Endothelial cell of umbilical vein (primary cell): ENCODE data around the gene PFKFB3.

Experiments used
- EZH2 ChIP-seq: IDR thresholded peaks from 2 replicates; pipeline ENCODE4 v1.6.1; 2012; ENCODE audit warnings: borderline replicate concordance, low read depth, mild to moderate bottlenecking, moderate library complexity, low read length, inconsistent platforms; ENCODE audit not compliant: severe bottlenecking
- POLR2A ChIP-seq: IDR thresholded peaks from 2 replicates; pipeline ENCODE4 v1.6.1; 2012; ENCODE audit warnings: low read depth, mild to moderate bottlenecking, control low read depth, low read length
- TF ChIP-seq, protein P1 (sequence below), 2 donors: IDR thresholded peaks; 1 replicate in 1 of 2; 2 replicates in 1 of 2; pipeline ENCODE4 v1.5.1; 2011; ENCODE audit warnings: low read length in 2 of 2, mild to moderate bottlenecking in 2 of 2, moderate library complexity in 2 of 2, control low read depth in 1 of 2, inconsistent platforms in 1 of 2, low read depth in 1 of 2; ENCODE audit not compliant: insufficient read depth in 1 of 2; ENCODE audit errors: extremely low read depth in 1 of 2

DNA sequence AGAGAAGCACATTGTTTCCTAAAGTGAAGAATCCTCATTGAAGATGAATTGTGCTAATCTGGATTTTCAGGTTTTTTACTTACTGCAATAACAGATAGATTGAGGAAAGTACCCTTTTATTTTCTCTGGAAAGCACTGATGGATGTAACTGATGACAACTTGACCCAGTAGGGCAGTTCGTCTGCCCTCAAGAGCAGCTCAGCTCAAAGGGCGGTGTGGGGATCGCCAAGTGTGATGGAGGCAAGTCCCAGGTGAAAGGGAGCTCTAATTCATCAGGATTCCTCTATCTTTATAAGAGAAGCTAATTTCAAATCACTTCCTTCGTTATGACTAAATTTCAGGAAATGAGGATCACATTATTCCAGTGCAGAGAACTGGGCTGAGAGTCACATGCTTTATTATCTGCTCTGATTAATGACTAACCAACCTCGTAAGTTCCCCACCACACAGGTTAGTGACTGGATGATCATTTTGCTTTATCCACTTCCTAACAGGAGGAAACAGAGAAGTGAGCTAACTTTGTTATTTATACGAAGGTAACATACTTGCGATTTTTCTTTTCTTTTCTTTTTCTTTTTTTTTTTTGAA lies 98.8 kb downstream of the PFKFB3 start:
- no peak for TF ChIP-seq POLR2A
- TF ChIP-seq, protein P1, sequence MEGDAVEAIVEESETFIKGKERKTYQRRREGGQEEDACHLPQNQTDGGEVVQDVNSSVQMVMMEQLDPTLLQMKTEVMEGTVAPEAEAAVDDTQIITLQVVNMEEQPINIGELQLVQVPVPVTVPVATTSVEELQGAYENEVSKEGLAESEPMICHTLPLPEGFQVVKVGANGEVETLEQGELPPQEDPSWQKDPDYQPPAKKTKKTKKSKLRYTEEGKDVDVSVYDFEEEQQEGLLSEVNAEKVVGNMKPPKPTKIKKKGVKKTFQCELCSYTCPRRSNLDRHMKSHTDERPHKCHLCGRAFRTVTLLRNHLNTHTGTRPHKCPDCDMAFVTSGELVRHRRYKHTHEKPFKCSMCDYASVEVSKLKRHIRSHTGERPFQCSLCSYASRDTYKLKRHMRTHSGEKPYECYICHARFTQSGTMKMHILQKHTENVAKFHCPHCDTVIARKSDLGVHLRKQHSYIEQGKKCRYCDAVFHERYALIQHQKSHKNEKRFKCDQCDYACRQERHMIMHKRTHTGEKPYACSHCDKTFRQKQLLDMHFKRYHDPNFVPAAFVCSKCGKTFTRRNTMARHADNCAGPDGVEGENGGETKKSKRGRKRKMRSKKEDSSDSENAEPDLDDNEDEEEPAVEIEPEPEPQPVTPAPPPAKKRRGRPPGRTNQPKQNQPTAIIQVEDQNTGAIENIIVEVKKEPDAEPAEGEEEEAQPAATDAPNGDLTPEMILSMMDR (IDR thresholded peaks at IDR 0.05; ENCODE audit: extremely low read depth in 1 of 2, insufficient read depth in 1 of 2, low read depth in 1 of 2, low read length in 2 of 2): no peak
- no peak for TF ChIP-seq EZH2
